Upper lobe of left lung (tissue), 6 donors: ENCODE measurements around the gene DUSP19. TPM values are rescaled to one million over a fixed set of nuclear protein-coding genes. Genes with fewer than 3 reads are reported as not detected.
A peak's percentile ranks its signal among the peaks of the same experiment; 100 is the strongest.

Source experiments
- ATAC-seq, 2 donors: fragments of 200-7000 bp; cut with Tn5 transposase; one replicate each; pipeline ENCODE4 v1.9.1; 2022; ENCODE audit warnings: mild to moderate bottlenecking in 2 of 2, moderate library complexity in 2 of 2; ENCODE audit not compliant: low FRiP score in 2 of 2
- DNase-seq, 2 donors: peaks; one replicate each; pipeline ENCODE4 v3.0.0-alpha.2; 2019 to 2020
- H3K27ac ChIP-seq, 4 donors: fragments of 200-600 bp; sonication (generic); one replicate each; pipeline ENCODE4 v1.5.1; 2016 to 2019
- H3K27me3 ChIP-seq, 4 donors: fragments of 200-600 bp; sonication (generic); one replicate each; pipeline ENCODE4 v1.5.1; 2017 to 2019
- H3K36me3 ChIP-seq, 4 donors: fragments of 200-600 bp; sonication (generic); one replicate each; pipeline ENCODE4 v1.5.1; 2016 to 2019
- H3K4me1 ChIP-seq, 4 donors: fragments of 200-600 bp; sonication (generic); one replicate each; pipeline ENCODE4 v1.5.1; 2018 to 2019
- H3K4me3 ChIP-seq, 4 donors: fragments of 200-600 bp; sonication (generic); one replicate each; pipeline ENCODE4 v1.5.1; 2017 to 2019; ENCODE audit warnings: mild to moderate bottlenecking in 2 of 4, moderate library complexity in 1 of 4
- H3K9me3 ChIP-seq, 4 donors: fragments of 200-600 bp; sonication (generic); one replicate each; pipeline ENCODE4 v1.5.1; 2018 to 2019
- CTCF ChIP-seq, 6 experiments: fragments of 450-650 bp in 4 of 6; fragments of 200-600 bp in 2 of 6; sonication (generic) in 2 of 6; IDR thresholded peaks; one replicate each; pipeline ENCODE4 v1.5.1; 2016 to 2019; ENCODE audit warnings: antibody characterized with exemption in 6 of 6
- EP300 ChIP-seq, 4 donors: sonication (generic); formaldehyde crosslinking; IDR thresholded peaks; one replicate each; pipeline ENCODE4 v1.5.1; 2017; ENCODE audit warnings: antibody characterized with exemption in 4 of 4, control low read depth in 2 of 4
- POLR2A ChIP-seq, 4 donors: fragments of 450-650 bp; IDR thresholded peaks; one replicate each; pipeline ENCODE4 v1.5.1; 2016 to 2017; ENCODE audit warnings: antibody characterized with exemption in 4 of 4, mild to moderate bottlenecking in 2 of 4
- POLR2AphosphoS5 ChIP-seq, 2 donors: sonication (generic); formaldehyde crosslinking; IDR thresholded peaks; one replicate each; pipeline ENCODE4 v1.5.1; 2017; ENCODE audit warnings: antibody characterized with exemption in 2 of 2
- WGBS, 2 donors: methylation state at CpG; one replicate each; pipeline ENCODE4 v1.1.5; 2017 to 2018; 5-methylcytosine and 5-hydroxymethylcytosine counted together
- total RNA-seq, 6 donors: library from RNA; depleted of rRNA in 4 of 6; stranded (reverse); fragments of >200 nt in 4 of 6; gene quantifications; one replicate each; pipeline versions ENCODE4 v1.1.0 to v1.2.1, GENCODE V29; 2016 to 2021
- donor health status: DM: no; HTN: no; CAD: no; lungs with moderate emphysema.
- donor health status: DM: no; HTN: yes; CAD: no; lungs with severe emphysema.

The DUSP19 gene
- total RNA-seq, 6 donors from 2014 or later: 1.00 to 3.5 (median 1.5) TPM

GRCh38 chr2:183124222-183124956 is 45.8 kb downstream of the DUSP19 start, which contains the start of gene NUP35:
Gene NUP35, plus strand, starts transcription at chr2:183124443. Its CDS starts 15 bp downstream, at chr2:183124458.
- 0 to 1% methylated on average over 33 to 43 of the region's 43 CpGs for WGBS, 2 donors
- ATAC-seq: peak; percentile 96 to 98
- peak within 1 kb of the TSS; percentile 68 to 93 (median 84) for H3K4me3 ChIP-seq
- H3K27ac ChIP-seq: peak within 1 kb of the TSS; percentile 79 to 91 (median 86)
- H3K4me1 ChIP-seq: peaks cover 12 to 22% (median 14%) of the 10 kb centered on the region in 4 donors
- DNase-seq: peak; percentile 44 to 84
- peaks cover 0 to 9% (median 0%) of the 10 kb centered on the region in 4 donors for H3K36me3 ChIP-seq
- H3K9me3 ChIP-seq: no peaks in the 10 kb centered on the region
- H3K27me3 ChIP-seq: no peaks in the 10 kb centered on the region
- TF ChIP-seq EP300 (IDR thresholded peaks at IDR 0.05) (no peak), POLR2A (IDR thresholded peaks at IDR 0.05) (peak in 2 of 4 donors; percentile 21 to 42), CTCF (IDR thresholded peaks at IDR 0.05) (no peak), POLR2AphosphoS5 (IDR thresholded peaks at IDR 0.05) (peak; percentile 48 to 71)

GRCh38 chr2:183124957-183125255 is 46.4 kb downstream of the DUSP19 start:
- Histone ChIP-seq H3K27me3 (no peaks in the 10 kb centered on the region), H3K36me3 (peaks cover 0 to 11% (median 0%) of the 10 kb centered on the region in 4 donors), H3K4me1 (peaks cover 12 to 22% (median 14%) of the 10 kb centered on the region in 4 donors), H3K4me3 (peak overlapping the region; percentile 68 to 93 (median 84)), H3K27ac (peak overlapping the region; percentile 79 to 91 (median 86)), H3K9me3 (no peaks in the 10 kb centered on the region)
- DNase-seq: no peak
- TF ChIP-seq POLR2A (IDR thresholded peaks at IDR 0.05) (no peak), POLR2AphosphoS5 (IDR thresholded peaks at IDR 0.05) (no peak), EP300 (IDR thresholded peaks at IDR 0.05) (no peak), CTCF (IDR thresholded peaks at IDR 0.05) (no peak)
- no peak for ATAC-seq
- 0% methylated on average over 10 of the region's 10 CpGs for WGBS, 2 donors

GRCh38 chr2:183125659-183126341 is 47.3 kb downstream of the DUSP19 start:
- Histone ChIP-seq H3K27me3 (no peaks in the 10 kb centered on the region), H3K4me3 (peak overlapping the region in 2 of 4 donors; percentile 68 to 92), H3K9me3 (no peaks in the 10 kb centered on the region), H3K27ac (no peak overlapping the region), H3K4me1 (peaks cover 12 to 22% (median 14%) of the 10 kb centered on the region in 4 donors), H3K36me3 (peaks cover 0 to 15% (median 0%) of the 10 kb centered on the region in 4 donors)
- TF ChIP-seq EP300 (IDR thresholded peaks at IDR 0.05) (no peak), POLR2AphosphoS5 (IDR thresholded peaks at IDR 0.05) (no peak), CTCF (IDR thresholded peaks at IDR 0.05) (no peak), POLR2A (IDR thresholded peaks at IDR 0.05) (no peak)
- WGBS, 2 donors: 75 to 83% methylated on average over 11 of the region's 11 CpGs
- ATAC-seq (no peak), DNase-seq (no peak)

- Histone ChIP-seq H3K27me3 (no peaks in the 10 kb centered on the region), H3K36me3 (peaks cover 0 to 19% (median 0%) of the 10 kb centered on the region in 4 donors), H3K9me3 (no peaks in the 10 kb centered on the region), H3K4me1 (peaks cover 12 to 22% (median 14%) of the 10 kb centered on the region in 4 donors), H3K27ac (no peak overlapping the region), H3K4me3 (no peak overlapping the region)
- DNase-seq (no peak), ATAC-seq (no peak)
- 75 to 80% methylated on average over 2 of the region's 2 CpGs for WGBS, 2 donors
- no peak for TF ChIP-seq EP300 (IDR thresholded peaks at IDR 0.05)
These were observed 48.1 kb downstream of the DUSP19 start for GRCh38 chr2:183126635-183127034.

GRCh38 chr2:183134016-183134415 is 55.5 kb downstream of the DUSP19 start:
- no peak overlapping the region for H3K27ac ChIP-seq
- peaks cover 0 to 26% (median 0%) of the 10 kb centered on the region in 4 donors for H3K36me3 ChIP-seq
- H3K27me3 ChIP-seq: no peaks in the 10 kb centered on the region
- DNase-seq: no peak
- no peaks in the 10 kb centered on the region for H3K4me1 ChIP-seq
- no peak overlapping the region for H3K4me3 ChIP-seq
- ATAC-seq: no peak
- TF ChIP-seq POLR2AphosphoS5 (IDR thresholded peaks at IDR 0.05) (no peak), EP300 (IDR thresholded peaks at IDR 0.05) (no peak), POLR2A (IDR thresholded peaks at IDR 0.05) (no peak), CTCF (IDR thresholded peaks at IDR 0.05) (no peak)
- no peaks in the 10 kb centered on the region for H3K9me3 ChIP-seq
- WGBS, 2 donors: 75 to 93% methylated on average over 2 of the region's 2 CpGs
